PC-3 (cell line): ENCODE measurements around the gene AGAP3. TPM values are rescaled to one million over a fixed set of nuclear protein-coding genes. Genes with fewer than 3 reads are reported as not detected.

Source experiments
- ATAC-seq: fragments of 200-7000 bp; cut with Tn5 transposase; 2 replicates; pipeline ENCODE4 v1.9.1; 2020; ENCODE audit warnings: mild to moderate bottlenecking, moderate library complexity
- BruUV-seq: library from RNA; stranded (reverse); fragments of 400-500 nt; replicated peaks from 2 replicates; lab custom pipeline; 2021; lab: Mats Ljungman, UMichigan
- CTCF ChIA-PET: fragments of 300-600 bp; sonication (Branson Sonifier 250); formaldehyde crosslinking; loops from one replicate; lab custom pipeline; 2022; ENCODE audit warnings: antibody characterized with exemption; lab: Charles Lee
- POLR2A ChIA-PET: fragments of 300-600 bp; sonication (Branson Sonifier 250); formaldehyde crosslinking; loops from one replicate; lab custom pipeline; 2022; ENCODE audit warnings: antibody characterized with exemption; ENCODE audit not compliant: unreplicated experiment; lab: Charles Lee
- DNase-seq: peaks from one replicate; pipeline ENCODE4 v3.0.0-alpha.2; 2015
- H2AFZ ChIP-seq: fragments of 300-600 bp; sonication (generic); 2 replicates; pipeline ENCODE4 v1.6.0; 2016; ENCODE audit warnings: antibody characterized with exemption, low read length
- H3F3A ChIP-seq: fragments of 300-600 bp; sonication (generic); one replicate; pipeline ENCODE4 v1.6.0; 2017; ENCODE audit warnings: antibody characterized with exemption, low read length, control low read depth, mild to moderate bottlenecking; ENCODE audit not compliant: unreplicated experiment
- H3K27ac ChIP-seq: fragments of 300-600 bp; sonication (generic); 2 replicates; pipeline ENCODE4 v1.5.1; 2016; ENCODE audit warnings: mild to moderate bottlenecking, low read length
- H3K27me3 ChIP-seq: fragments of 300-600 bp; sonication (generic); 2 replicates; pipeline ENCODE4 v1.6.1; 2016; ENCODE audit warnings: low read length, mixed read lengths
- H3K36me3 ChIP-seq: fragments of 300-600 bp; sonication (generic); 2 replicates; pipeline ENCODE4 v1.6.1; 2016; ENCODE audit warnings: low read depth, mixed run types, low read length, mixed read lengths
- H3K4me1 ChIP-seq: fragments of 300-600 bp; sonication (generic); 2 replicates; pipeline ENCODE4 v1.5.1; 2016; ENCODE audit warnings: low read length; ENCODE audit not compliant: insufficient read depth
- H3K4me2 ChIP-seq: fragments of 300-600 bp; sonication (generic); 2 replicates; pipeline ENCODE4 v1.6.0; 2016; ENCODE audit warnings: low read length
- H3K4me3 ChIP-seq: fragments of 300-600 bp; sonication (generic); 2 replicates; pipeline ENCODE4 v1.5.1; 2016; ENCODE audit warnings: mild to moderate bottlenecking, low read length, mixed read lengths
- H3K79me2 ChIP-seq: fragments of 300-600 bp; sonication (generic); 2 replicates; pipeline ENCODE4 v1.6.1; 2017; ENCODE audit warnings: low read length, mixed read lengths
- H3K9ac ChIP-seq: fragments of 300-600 bp; sonication (generic); 2 replicates; pipeline ENCODE4 v1.6.0; 2016; ENCODE audit warnings: mild to moderate bottlenecking, low read length
- H3K9me2 ChIP-seq: fragments of 300-600 bp; sonication (generic); replicated peaks from 2 replicates; pipeline ENCODE4 v1.6.1; 2016; ENCODE audit warnings: mixed run types, low read length, mixed read lengths
- H3K9me3 ChIP-seq: fragments of 300-600 bp; sonication (generic); 2 replicates; pipeline ENCODE4 v1.6.1; 2016; ENCODE audit warnings: low read length, mixed read lengths
- H4K20me1 ChIP-seq: fragments of 300-600 bp; sonication (generic); 2 replicates; pipeline ENCODE4 v1.6.1; 2016; ENCODE audit warnings: low read length, mixed read lengths
- CTCF ChIP-seq: fragments of 300-600 bp; sonication (generic); conservative IDR thresholded peaks from 2 replicates; pipeline ENCODE4 v1.5.1; 2017; ENCODE audit warnings: antibody characterized with exemption, low read depth, mild to moderate bottlenecking, low read length
- EZH2 ChIP-seq: fragments of 300-600 bp; sonication (generic); IDR thresholded peaks from one replicate; pipeline ENCODE4 v1.6.1; 2017; ENCODE audit warnings: antibody characterized with exemption, mild to moderate bottlenecking, low read length; ENCODE audit not compliant: unreplicated experiment
- EZH2phosphoT487 ChIP-seq: fragments of 300-600 bp; sonication (generic); IDR thresholded peaks from 2 replicates; pipeline ENCODE4 v1.6.1; 2018; ENCODE audit warnings: mild to moderate bottlenecking, antibody characterized with exemption, low read length, borderline replicate concordance
- intact Hi-C: fragments of 100-400 bp; cut with micrococcal nuclease; formaldehyde crosslinking; loops from 2 replicates; pipeline ENCODE4 v1.9.0; 2023
- total RNA-seq: library from RNA; depleted of rRNA; stranded (reverse); fragments of >200 nt; gene quantifications from 2 replicates; pipeline ENCODE4 v1.2.3, GENCODE V29; 2014

The AGAP3 gene
- total RNA-seq, 1 experiment from 2014 or later, result 53.5 TPM

- no peak for ATAC-seq
- Histone ChIP-seq H3K79me2 (peaks cover 97% of the 10 kb centered on the region), H3K36me3 (no peaks in the 10 kb centered on the region; the same call in 1 of the 2 replicates), H4K20me1 (peaks cover 35% of the 10 kb centered on the region), H3K27me3 (no peaks in the 10 kb centered on the region), H3K9me2 (no peaks in the 10 kb centered on the region), H3K27ac (no peak overlapping the region), H3K4me3 (no peak overlapping the region), H3K9ac (no peak overlapping the region), H2AFZ (no peak overlapping the region), H3F3A (no peaks in the 10 kb centered on the region), H3K4me1 (peaks cover 23% of the 10 kb centered on the region), H3K4me2 (no peak overlapping the region), H3K9me3 (no peaks in the 10 kb centered on the region)
- ChIA-PET CTCF (no interaction called here), POLR2A (no interaction called here)
- no peak for TF ChIP-seq EZH2phosphoT487
- no peak for TF ChIP-seq EZH2
- no peak for TF ChIP-seq CTCF
- intact Hi-C loops, result no loop called here
- BruUV-seq, result no TSS peak
- DNase-seq, result no peak
Observed at GRCh38 chr7:151091988-151092387, 5.7 kb downstream of the AGAP3 start.

DNA sequence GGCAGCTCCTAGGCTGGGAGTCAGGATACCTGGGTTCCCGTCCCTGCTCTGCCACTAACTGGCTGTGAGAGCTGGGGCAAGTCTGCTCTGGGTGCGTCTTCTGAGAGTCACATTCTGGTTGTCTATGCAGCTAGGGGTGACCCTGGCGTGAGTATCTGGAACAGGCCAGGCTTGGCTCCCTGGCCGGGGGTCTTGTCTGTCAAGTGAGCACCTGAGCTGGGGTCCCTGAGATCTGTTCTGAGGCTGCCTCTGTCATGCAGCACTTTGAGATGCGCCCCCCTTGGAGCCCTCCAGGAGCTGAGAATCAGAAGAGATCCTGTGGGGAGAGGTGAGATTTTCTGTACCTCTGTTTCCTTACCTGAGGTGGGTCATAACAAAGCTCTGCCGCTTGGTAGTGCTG, 7.5 kb downstream of the AGAP3 start:
- CTCF ChIA-PET, result no interaction called here
- Histone ChIP-seq H3K9me3 (no peaks in the 10 kb centered on the region), H3K27me3 (no peaks in the 10 kb centered on the region), H2AFZ (no peak overlapping the region), H3F3A (no peaks in the 10 kb centered on the region), H3K27ac (no peak overlapping the region), H3K36me3 (no peaks in the 10 kb centered on the region; the same call in 1 of the 2 replicates), H3K4me3 (no peak overlapping the region), H3K4me2 (no peak overlapping the region), H3K9me2 (no peaks in the 10 kb centered on the region), H4K20me1 (peaks cover 35% of the 10 kb centered on the region), H3K79me2 (peaks cover 96% of the 10 kb centered on the region), H3K9ac (no peak overlapping the region), H3K4me1 (peaks cover 12% of the 10 kb centered on the region)
- DNase-seq (no peak), ATAC-seq (no peak)
- POLR2A ChIA-PET, result no interaction called here
- intact Hi-C loops, result no loop called here
- no peak for TF ChIP-seq EZH2
- TF ChIP-seq CTCF, result no peak
- no peak for TF ChIP-seq EZH2phosphoT487
- no TSS peak for BruUV-seq

DNA sequence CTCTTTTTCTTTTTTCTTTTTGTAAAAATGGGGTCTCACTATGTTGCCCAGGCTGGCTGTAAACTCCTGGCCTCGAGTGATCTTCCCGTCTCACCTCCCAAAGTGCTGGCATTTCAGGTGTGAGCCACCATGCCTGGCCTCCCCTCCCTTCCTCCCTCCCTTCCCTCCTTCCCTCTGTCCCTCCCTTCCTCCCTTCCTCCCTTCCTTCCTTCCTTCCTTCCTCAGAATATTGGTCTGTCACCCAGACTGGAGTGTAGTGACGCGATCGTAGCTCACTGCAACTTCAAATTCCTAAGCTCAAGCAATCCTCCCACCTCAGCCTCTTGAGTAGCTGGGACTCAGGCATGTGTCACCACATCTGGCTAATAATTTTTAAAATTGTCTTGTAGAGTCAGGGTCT, 8.4 kb downstream of the AGAP3 start:
- intact Hi-C loops, result no loop called here
- H3K79me2 ChIP-seq, result peaks cover 94% of the 10 kb centered on the region
- POLR2A ChIA-PET, result no interaction called here

More for the DNA sequence above, 8.4 kb downstream of the AGAP3 start:
- H3K9me3 ChIP-seq, result no peaks in the 10 kb centered on the region
- no peak overlapping the region for H3K27ac ChIP-seq
- no peaks in the 10 kb centered on the region; the same call in 1 of the 2 replicates for H3K36me3 ChIP-seq
- H3K4me3 ChIP-seq, result no peak overlapping the region
- no peaks in the 10 kb centered on the region for H3F3A ChIP-seq
- TF ChIP-seq CTCF, result no peak
- no peak for TF ChIP-seq EZH2
- TF ChIP-seq EZH2phosphoT487, result no peak
- ATAC-seq, result peak; percentile 71
- DNase-seq, result no peak
- CTCF ChIA-PET, result no interaction called here
- H3K4me1 ChIP-seq, result peaks cover 3% of the 10 kb centered on the region; the same call in 1 of the 2 replicates
- no peaks in the 10 kb centered on the region for H3K27me3 ChIP-seq
- no peak overlapping the region for H3K9ac ChIP-seq
- H4K20me1 ChIP-seq, result peaks cover 31% of the 10 kb centered on the region
- no peak overlapping the region for H2AFZ ChIP-seq
- BruUV-seq, result no TSS peak
- no peaks in the 10 kb centered on the region for H3K9me2 ChIP-seq
- no peak overlapping the region for H3K4me2 ChIP-seq
